ENCODE measurements around the gene ELAVL3.
"Not testable (repeated sequence)": the region's sequence is repeated elsewhere in the genome, so short reads cannot be mapped to it uniquely, and the experiment has no call there.

Gene ELAVL3

GRCh38 chr19:11486661-11487503, 6.0 kb upstream of the ELAVL3 start:
- no peak for DNase-seq (ENCODE audit: low read depth in 2 of 2, low spot score in 1 of 2)

- DNase-seq (ENCODE audit: low read depth in 2 of 2, low spot score in 1 of 2) = no peak
Measured at GRCh38 chr19:11485245-11485837, 4.5 kb upstream of the ELAVL3 start.

- no peak for DNase-seq (ENCODE audit: low read depth in 2 of 2, low spot score in 1 of 2)
Measured at GRCh38 chr19:11483366-11484111, 2.7 kb upstream of the ELAVL3 start.

- DNase-seq (ENCODE audit: low read depth in 2 of 2, low spot score in 1 of 2) = peak in 1 of 2 donors; percentile 74
Measured at GRCh38 chr19:11482384-11483050, 1.7 kb upstream of the ELAVL3 start.

- DNase-seq (ENCODE audit: low read depth in 2 of 2, low spot score in 1 of 2) = peak in 1 of 2 donors; percentile 28
Measured at GRCh38 chr19:11481534-11482383, 913 bp upstream of the ELAVL3 start.

- DNase-seq (ENCODE audit: low read depth in 2 of 2, low spot score in 1 of 2) = no peak
Measured at GRCh38 chr19:11479898-11480714, 740 bp downstream of the ELAVL3 start.

GRCh38 chr19:11479090-11479897, 1.6 kb downstream of the ELAVL3 start:
- no peak for DNase-seq (ENCODE audit: low read depth in 2 of 2, low spot score in 1 of 2)

GRCh38 chr19:11478167-11479089, 2.4 kb downstream of the ELAVL3 start:
- no peak for DNase-seq (ENCODE audit: low read depth in 2 of 2, low spot score in 1 of 2)

- no peak for DNase-seq (ENCODE audit: low read depth in 2 of 2, low spot score in 1 of 2)
Measured at GRCh38 chr19:11475861-11476260, 5.0 kb downstream of the ELAVL3 start.

- DNase-seq (ENCODE audit: low read depth in 2 of 2, low spot score in 1 of 2) = not testable (repeated sequence)
Measured at GRCh38 chr19:11475343-11475742, 5.5 kb downstream of the ELAVL3 start.

GRCh38 chr19:11473725-11474124, 7.1 kb downstream of the ELAVL3 start:
- no peak for DNase-seq (ENCODE audit: low read depth in 2 of 2, low spot score in 1 of 2)

- not testable (repeated sequence) for DNase-seq (ENCODE audit: low read depth in 2 of 2, low spot score in 1 of 2)
Measured at GRCh38 chr19:11468266-11468845, 12.5 kb downstream of the ELAVL3 start.

- DNase-seq (ENCODE audit: low read depth in 2 of 2, low spot score in 1 of 2) = no peak
Measured at GRCh38 chr19:11465600-11465999, 15.2 kb downstream of the ELAVL3 start.

GRCh38 chr19:11464333-11465265, 16.2 kb downstream of the ELAVL3 start:
- no peak for DNase-seq (ENCODE audit: low read depth in 2 of 2, low spot score in 1 of 2)

- DNase-seq (ENCODE audit: low read depth in 2 of 2, low spot score in 1 of 2) = no peak
Measured at GRCh38 chr19:11463391-11463790, 17.5 kb downstream of the ELAVL3 start.

- DNase-seq (ENCODE audit: low read depth in 2 of 2, low spot score in 1 of 2) = no peak
Measured at GRCh38 chr19:11461453-11461852, 19.4 kb downstream of the ELAVL3 start.

Data from stimulated activated CD8-positive, alpha-beta memory T cell treated with anti-CD3 and anti-CD28 coated beads, Interleukin-4, amount 100 ng/mL, for 1 hour (primary cell).